PFSK-1 (cell line): ENCODE data around the gene LRCOL1.

Experiments used
- FOXP2 ChIP-seq: optimal IDR thresholded peaks from 2 replicates; pipeline ENCODE3; 2011; ENCODE audit warnings: borderline replicate concordance, control low read depth, inconsistent platforms; ENCODE audit not compliant: insufficient read depth; ENCODE audit errors: extremely low read length, extremely low read depth
- POLR2AphosphoS5 ChIP-seq: IDR thresholded peaks from 2 replicates; pipeline ENCODE4 v1.6.1; 2012; ENCODE audit warnings: low read depth, mild to moderate bottlenecking, control low read depth, low read length, moderate library complexity
- SIN3A ChIP-seq: IDR thresholded peaks from 2 replicates; pipeline ENCODE4 v1.6.1; 2012; ENCODE audit warnings: mild to moderate bottlenecking, low read length, moderate library complexity, borderline replicate concordance; ENCODE audit not compliant: insufficient read depth
- TAF1 ChIP-seq: IDR thresholded peaks from 2 replicates; pipeline ENCODE4 v1.6.1; 2012; ENCODE audit warnings: low read length, control low read depth, borderline replicate concordance; ENCODE audit not compliant: insufficient read depth
- TF ChIP-seq, protein P1 (sequence below), 2 experiments: IDR thresholded peaks; 2 replicates each; pipeline versions ENCODE4 v1.6.1 to v1.8.0; 2011 to 2012; ENCODE audit warnings: low read depth in 2 of 2, low read length in 2 of 2, control low read depth in 1 of 2, inconsistent platforms in 1 of 2, mild to moderate bottlenecking in 1 of 2, moderate library complexity in 1 of 2; ENCODE audit not compliant: insufficient read depth in 1 of 2

DNA sequence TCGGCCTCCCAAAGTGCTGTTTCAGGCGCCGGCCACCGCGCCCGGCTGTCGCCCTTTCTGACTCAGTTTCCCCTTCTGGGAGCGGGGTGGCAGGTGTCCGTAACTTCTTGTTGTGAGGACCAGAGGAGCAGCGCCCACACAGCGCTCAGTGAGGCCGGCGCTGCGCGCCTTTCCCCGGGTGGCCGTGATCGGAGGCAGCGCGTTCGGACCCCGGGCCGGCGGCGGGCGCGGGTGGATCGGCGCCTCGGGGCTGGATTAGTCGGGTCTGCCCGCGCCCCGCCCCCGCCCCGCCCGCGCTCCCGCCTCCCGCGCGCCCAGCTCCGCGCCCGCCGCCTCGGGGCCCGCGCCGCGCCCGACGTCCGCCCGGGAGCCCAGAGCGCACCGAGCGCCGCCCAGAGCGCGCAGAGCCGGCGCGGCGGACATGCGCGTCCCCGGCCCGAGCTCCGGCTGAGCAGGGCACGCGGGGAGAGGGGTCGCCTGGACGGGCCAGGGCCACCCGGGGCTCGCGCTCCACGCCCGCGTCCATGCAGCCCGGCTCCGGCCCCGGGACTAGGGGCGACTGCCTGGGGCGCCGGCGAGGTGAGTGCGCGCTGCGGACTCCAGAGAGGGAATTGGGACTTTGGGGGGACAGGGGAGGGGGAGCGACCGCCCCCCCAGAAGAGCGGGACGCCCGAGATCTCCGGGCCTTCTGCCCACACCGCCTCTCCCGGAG is 50.6 kb downstream of the LRCOL1 start:
- TF ChIP-seq, protein P1, sequence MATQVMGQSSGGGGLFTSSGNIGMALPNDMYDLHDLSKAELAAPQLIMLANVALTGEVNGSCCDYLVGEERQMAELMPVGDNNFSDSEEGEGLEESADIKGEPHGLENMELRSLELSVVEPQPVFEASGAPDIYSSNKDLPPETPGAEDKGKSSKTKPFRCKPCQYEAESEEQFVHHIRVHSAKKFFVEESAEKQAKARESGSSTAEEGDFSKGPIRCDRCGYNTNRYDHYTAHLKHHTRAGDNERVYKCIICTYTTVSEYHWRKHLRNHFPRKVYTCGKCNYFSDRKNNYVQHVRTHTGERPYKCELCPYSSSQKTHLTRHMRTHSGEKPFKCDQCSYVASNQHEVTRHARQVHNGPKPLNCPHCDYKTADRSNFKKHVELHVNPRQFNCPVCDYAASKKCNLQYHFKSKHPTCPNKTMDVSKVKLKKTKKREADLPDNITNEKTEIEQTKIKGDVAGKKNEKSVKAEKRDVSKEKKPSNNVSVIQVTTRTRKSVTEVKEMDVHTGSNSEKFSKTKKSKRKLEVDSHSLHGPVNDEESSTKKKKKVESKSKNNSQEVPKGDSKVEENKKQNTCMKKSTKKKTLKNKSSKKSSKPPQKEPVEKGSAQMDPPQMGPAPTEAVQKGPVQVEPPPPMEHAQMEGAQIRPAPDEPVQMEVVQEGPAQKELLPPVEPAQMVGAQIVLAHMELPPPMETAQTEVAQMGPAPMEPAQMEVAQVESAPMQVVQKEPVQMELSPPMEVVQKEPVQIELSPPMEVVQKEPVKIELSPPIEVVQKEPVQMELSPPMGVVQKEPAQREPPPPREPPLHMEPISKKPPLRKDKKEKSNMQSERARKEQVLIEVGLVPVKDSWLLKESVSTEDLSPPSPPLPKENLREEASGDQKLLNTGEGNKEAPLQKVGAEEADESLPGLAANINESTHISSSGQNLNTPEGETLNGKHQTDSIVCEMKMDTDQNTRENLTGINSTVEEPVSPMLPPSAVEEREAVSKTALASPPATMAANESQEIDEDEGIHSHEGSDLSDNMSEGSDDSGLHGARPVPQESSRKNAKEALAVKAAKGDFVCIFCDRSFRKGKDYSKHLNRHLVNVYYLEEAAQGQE (IDR thresholded peaks at IDR 0.05; ENCODE audit: insufficient read depth in 1 of 2, low read depth in 2 of 2, low read length in 2 of 2) = no peak
- TF ChIP-seq POLR2AphosphoS5 (no peak), TAF1 (no peak), SIN3A (no peak), FOXP2 (peak; percentile 8)
